ENCODE measurements around the gene BRAT1.

The BRAT1 gene

DNA sequence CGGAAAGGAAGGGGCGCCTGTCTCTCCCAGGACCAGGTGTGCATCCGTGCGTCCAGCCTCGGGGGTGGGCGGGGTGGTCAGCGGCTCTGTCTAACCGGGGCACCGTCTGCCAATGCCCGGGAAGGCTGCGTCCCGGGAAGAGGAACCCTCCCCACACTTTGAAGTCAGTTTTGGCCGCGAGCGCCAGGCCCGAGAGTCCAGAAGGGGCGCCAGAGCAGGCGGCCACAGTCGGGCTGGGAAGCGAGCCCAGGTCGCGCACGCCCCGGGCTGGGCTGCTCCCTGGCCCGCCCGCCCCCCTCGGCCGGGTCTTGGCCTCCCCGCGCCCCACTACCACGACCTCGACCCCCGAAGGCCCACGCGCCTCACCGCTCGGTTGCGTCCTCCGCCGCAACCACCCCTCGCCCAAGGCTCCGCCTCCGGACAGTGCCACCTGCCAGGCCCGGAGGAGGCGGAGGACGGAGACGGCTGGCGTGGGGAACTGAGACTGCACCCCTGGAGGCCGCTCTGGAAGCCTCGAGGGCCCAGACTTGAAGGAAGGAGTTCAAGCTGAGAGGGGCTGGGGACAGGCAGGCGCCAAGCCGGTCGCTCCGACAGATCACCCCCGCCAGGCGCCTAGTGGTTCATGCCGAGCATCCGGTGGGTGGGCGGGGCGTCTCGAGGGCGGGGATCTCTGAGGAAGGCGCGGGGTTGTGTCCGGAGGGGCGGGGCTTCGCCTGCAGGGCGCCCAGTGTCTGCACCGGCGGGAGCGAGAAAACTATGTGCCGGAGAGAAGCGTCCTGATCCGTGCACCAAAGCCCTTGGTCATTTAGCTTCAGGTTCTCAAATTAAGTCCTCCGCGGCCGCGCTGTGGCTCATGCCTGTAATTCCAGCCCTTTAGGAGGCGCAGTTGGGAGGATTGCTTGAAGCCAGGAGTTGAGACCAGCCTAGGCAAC lies at the start of gene BRAT1:
Gene BRAT1, minus strand, starts transcription at position 404 of the 932 bp plus-strand sequence. CDS start 1,093 bp downstream, outside the sequence.
- peak within 1 kb of the TSS; percentile 67 for H3K4me3 ChIP-seq (ENCODE audit: low read depth, low read length)
- peak; percentile 96 for DNase-seq (ENCODE audit: low read depth)
- TF ChIP-seq, protein P1, sequence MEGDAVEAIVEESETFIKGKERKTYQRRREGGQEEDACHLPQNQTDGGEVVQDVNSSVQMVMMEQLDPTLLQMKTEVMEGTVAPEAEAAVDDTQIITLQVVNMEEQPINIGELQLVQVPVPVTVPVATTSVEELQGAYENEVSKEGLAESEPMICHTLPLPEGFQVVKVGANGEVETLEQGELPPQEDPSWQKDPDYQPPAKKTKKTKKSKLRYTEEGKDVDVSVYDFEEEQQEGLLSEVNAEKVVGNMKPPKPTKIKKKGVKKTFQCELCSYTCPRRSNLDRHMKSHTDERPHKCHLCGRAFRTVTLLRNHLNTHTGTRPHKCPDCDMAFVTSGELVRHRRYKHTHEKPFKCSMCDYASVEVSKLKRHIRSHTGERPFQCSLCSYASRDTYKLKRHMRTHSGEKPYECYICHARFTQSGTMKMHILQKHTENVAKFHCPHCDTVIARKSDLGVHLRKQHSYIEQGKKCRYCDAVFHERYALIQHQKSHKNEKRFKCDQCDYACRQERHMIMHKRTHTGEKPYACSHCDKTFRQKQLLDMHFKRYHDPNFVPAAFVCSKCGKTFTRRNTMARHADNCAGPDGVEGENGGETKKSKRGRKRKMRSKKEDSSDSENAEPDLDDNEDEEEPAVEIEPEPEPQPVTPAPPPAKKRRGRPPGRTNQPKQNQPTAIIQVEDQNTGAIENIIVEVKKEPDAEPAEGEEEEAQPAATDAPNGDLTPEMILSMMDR (IDR thresholded peaks at IDR 0.05; ENCODE audit: insufficient read depth, low read depth, low read length, missing control alignments) = peak; percentile 58

GRCh38 chr7:2604608-2605174 lies 49.4 kb upstream of the BRAT1 start:
- no peak overlapping the region for H3K4me3 ChIP-seq (ENCODE audit: low read depth, low read length)
- TF ChIP-seq, protein P1 (IDR thresholded peaks at IDR 0.05; ENCODE audit: insufficient read depth, low read depth, low read length, missing control alignments) = no peak
- DNase-seq (ENCODE audit: low read depth) = no peak

- H3K4me3 ChIP-seq (ENCODE audit: low read depth, low read length) = no peak overlapping the region
- no peak for DNase-seq (ENCODE audit: low read depth)
- TF ChIP-seq, protein P1 (IDR thresholded peaks at IDR 0.05; ENCODE audit: insufficient read depth, low read depth, low read length, missing control alignments) = no peak
These were observed 48.0 kb upstream of the BRAT1 start for GRCh38 chr7:2603044-2603965.

DNA sequence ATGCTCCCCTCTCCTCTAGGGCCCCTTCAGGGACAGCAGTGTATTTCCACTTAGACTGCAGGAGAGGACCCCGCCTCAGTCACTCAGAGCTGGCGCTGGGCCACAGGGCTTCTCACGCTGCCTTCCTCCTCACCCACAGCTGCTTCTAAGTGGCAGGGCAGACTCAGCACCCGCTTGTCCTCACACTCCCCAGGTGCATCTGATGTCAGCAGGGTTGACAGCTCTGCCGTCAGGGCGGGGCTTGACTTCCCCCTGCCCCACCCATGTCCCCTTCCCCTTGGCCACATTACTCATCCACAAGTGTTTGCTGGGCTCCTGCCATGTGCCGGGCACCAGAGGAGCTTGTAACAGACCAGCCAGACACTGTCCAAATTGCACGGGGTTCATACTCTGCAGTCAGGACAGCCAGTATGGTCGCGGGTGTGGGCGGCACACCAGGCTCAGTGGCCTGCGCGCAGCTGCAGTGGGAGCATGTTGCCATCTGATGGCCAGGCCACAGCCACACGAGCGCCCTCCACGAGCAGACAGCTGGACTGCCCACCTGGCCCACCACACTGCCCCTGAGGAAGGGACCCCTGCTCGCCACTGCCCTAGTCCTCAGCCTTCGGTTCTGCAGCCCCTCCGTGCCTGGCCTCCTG lies 47.2 kb upstream of the BRAT1 start:
- DNase-seq (ENCODE audit: low read depth) = no peak
- TF ChIP-seq, protein P1 (IDR thresholded peaks at IDR 0.05; ENCODE audit: insufficient read depth, low read depth, low read length, missing control alignments) = no peak
- H3K4me3 ChIP-seq (ENCODE audit: low read depth, low read length) = no peak overlapping the region

- TF ChIP-seq, protein P1 (IDR thresholded peaks at IDR 0.05; ENCODE audit: insufficient read depth, low read depth, low read length, missing control alignments) = no peak
- DNase-seq (ENCODE audit: low read depth) = no peak
- no peak overlapping the region for H3K4me3 ChIP-seq (ENCODE audit: low read depth, low read length)
These were observed 46.6 kb upstream of the BRAT1 start for GRCh38 chr7:2601907-2602306.

GRCh38 chr7:2601065-2601464 lies 45.7 kb upstream of the BRAT1 start:
- H3K4me3 ChIP-seq (ENCODE audit: low read depth, low read length) = no peak overlapping the region
- TF ChIP-seq, protein P1 (IDR thresholded peaks at IDR 0.05; ENCODE audit: insufficient read depth, low read depth, low read length, missing control alignments) = no peak
- no peak for DNase-seq (ENCODE audit: low read depth)

Measured in GM12865 (cell line).